Measurements from ENCODE around the gene PRKAR2B.
"Not testable (repeated sequence)": the region's sequence is repeated elsewhere in the genome, so short reads cannot be mapped to it uniquely, and the experiment has no call there.

PRKAR2B gene

GRCh38 chr7:107119376-107120105, 75.0 kb downstream of the PRKAR2B start:
- no peak for DNase-seq (ENCODE audit: low read depth)

- no peak for DNase-seq (ENCODE audit: low read depth)
Observed at GRCh38 chr7:107122486-107122911, 78.0 kb downstream of the PRKAR2B start.

DNA sequence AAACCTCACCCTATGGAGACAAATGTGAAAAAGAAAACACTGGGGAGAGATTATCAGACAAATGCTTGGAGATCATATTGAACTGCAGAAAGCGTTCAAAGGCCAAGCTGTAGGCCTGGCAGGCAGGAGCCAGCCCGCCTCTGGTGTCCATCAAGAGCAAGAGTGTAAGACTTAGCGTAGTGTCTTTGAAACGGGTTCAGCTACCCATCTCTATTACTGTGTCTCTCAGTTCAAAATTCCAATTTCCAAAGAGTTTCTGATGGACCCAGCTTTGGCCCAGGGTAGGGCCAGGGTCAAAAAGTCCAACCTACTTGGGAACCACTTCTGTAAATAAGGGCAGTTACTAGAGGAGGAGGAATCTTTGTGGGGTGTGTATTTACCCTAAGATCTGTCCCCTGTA, 78.9 kb downstream of the PRKAR2B start:
- DNase-seq (ENCODE audit: low read depth), result no peak

DNA sequence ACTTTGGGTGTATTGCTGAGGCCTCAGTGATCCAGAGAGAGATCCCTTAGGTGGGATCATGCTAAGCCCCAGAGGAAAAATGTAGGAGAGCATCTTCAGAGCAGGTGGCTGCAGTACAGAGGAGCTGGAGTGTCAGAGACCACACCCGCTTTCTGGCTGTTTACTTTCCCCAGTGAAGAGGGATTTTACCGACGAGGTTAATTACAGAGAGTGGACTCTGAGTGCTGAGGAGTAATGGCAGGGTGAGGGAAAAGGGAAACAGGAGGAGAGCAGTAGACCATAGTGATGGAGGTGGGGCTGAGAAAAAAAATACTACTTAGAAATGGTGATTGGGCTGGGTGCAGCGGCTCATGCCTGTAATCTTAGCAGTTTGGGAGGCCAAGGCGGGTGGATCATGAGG, 81.0 kb downstream of the PRKAR2B start:
- DNase-seq (ENCODE audit: low read depth), result no peak

DNA sequence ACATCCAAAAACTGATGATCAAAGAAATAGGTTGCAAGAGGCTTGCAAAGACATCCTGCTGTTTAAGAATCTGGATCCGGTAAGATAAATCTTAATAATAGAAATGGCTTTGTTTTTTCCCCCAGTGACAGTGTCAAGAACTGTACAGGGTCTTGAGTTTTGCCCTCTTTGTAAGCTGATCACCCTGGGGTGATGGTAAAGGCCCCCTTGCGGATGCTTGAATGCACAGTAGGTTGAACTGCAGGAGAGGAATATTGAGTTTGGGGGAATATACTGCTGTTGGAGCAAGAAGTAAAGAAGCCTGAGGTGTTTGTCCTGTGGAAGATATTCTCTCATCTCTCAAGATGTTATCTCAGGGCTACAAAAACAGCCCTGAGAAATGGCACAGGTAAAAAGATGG, 83.7 kb downstream of the PRKAR2B start:
- DNase-seq (ENCODE audit: low read depth), result no peak

DNA sequence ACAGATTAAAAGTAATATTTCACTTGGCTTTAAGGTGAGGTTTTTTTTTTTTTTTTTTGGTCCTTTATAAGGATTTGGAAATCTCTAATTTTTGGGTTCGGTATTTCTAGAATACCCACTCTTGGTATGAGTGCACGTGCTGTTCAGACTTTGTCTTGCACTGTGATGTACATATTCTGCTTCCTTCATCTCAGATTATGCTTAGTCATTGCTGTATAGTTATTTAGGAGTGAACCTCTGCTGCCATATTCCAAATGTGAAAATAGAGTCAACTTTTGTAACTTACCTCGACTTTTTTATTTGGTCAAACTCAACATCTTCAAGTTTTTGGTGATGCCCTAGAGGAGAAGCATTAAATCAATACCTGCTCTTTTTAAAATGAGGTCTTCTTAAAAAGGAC, 84.2 kb downstream of the PRKAR2B start:
- DNase-seq (ENCODE audit: low read depth), result no peak

DNA sequence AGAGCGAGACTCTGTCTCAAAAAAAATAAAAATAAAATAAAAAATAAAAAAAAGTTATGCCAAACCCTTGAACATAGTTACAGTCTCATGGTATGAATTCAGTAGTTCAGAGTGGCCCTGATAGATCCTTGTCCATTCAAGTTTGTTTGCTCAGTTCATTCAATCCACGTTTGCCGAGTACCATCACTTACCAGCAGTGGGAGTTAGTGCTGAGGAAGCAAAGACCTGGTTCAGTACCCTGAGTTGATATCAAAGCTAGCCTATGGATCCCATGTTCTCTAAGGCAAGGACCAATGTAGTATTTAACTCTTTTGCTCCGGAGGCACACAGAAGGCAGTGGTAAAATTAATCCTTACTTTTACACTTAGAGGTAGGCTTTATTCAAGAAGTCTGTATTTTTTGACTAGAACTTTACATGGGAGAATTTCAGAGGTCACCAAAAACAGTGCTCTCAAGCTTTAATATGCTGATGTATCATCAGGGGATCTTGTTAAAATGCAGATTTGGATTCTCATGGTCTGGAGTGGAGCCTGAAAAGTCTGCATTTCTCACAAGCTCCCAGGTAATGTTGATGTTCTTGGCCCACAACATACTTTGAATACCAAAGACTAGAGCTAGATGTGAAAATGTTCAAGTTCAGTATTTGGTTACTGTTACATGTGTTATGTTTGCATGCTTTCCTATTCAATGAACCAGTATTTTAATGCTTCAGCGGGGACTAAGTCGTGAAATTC, 86.1 kb downstream of the PRKAR2B start:
- DNase-seq (ENCODE audit: low read depth), result no peak

- DNase-seq (ENCODE audit: low read depth), result no peak
Observed at GRCh38 chr7:107133396-107133795, 88.9 kb downstream of the PRKAR2B start.

- DNase-seq (ENCODE audit: low read depth), result no peak
Observed at GRCh38 chr7:107138696-107139420, 94.4 kb downstream of the PRKAR2B start.

DNA sequence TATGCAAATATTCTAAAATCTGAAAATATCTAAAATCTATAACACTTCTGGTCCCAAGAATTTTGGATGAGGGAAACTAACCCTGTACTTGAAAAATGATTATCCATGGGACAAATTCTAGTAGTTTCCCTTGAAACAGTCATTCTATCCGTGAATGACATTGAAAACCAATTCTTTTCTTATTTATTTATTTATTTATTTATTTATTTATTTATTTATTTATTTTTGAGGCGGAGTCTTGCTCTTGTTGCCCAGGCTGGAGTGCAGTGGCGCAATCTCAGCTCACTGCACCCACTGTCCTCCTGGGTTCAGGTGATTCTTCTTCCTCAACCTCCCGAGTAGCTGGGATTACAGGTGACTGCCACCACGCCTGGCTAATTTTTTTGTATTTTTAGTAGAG, 99.4 kb downstream of the PRKAR2B start:
- not testable (repeated sequence) for DNase-seq (ENCODE audit: low read depth)

DNA sequence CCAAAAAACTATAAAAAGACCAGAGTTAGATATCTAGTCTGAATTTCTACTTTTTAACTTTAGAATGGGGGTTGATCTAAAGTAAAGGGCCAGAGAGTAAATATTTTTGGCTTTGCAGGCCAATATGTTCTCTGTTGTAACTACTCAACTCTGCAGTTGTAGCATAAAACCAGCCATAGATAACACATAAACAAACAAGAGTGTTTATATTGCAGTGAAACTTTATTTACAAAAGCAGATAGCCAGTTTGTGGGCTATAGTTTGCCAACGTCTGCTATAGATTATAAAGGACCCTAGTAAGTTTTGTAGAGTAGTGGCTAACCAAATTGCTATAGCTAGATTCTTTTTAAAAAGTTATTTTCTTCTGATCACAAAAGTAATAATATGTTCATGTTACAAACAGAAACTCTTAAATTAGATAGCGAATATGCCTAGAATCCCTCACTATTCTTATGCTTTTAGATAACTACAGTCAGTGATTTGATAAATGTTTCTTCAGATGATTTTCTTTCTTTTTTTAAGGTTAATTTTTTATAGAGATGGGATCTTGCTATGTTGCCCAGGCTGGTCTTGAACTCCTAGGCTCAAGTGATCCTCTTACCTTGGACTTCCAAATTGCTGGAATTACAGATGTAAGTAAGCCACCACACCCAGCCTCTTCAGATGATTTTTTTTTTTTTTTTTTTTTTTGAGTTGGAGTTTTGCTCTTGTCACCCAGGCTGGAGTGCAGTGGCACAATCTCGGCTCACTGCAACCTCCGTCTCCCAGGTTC, 100.7 kb downstream of the PRKAR2B start:
- DNase-seq (ENCODE audit: low read depth), result no peak

GRCh38 chr7:107147464-107148393, 103.2 kb downstream of the PRKAR2B start:
- no peak for DNase-seq (ENCODE audit: low read depth)

DNA sequence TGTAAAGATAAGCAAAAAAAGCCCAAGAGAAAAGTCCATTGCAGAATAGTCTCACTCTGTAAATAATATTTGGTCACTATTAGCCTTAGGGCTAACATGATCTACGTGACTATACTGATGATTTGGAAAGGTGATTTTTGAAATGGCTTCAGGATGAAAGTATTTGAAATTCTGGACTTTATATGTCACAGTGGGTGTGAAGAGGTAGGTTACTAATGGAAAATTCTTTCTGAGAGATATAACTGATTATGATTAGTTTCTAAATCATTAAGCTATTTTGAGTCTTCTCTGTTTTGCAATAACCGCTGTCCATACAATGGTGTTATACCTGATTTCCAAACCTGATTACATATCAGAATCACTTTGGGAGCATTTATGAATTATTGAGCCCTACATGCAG, 104.2 kb downstream of the PRKAR2B start:
- DNase-seq (ENCODE audit: low read depth), result no peak

DNA sequence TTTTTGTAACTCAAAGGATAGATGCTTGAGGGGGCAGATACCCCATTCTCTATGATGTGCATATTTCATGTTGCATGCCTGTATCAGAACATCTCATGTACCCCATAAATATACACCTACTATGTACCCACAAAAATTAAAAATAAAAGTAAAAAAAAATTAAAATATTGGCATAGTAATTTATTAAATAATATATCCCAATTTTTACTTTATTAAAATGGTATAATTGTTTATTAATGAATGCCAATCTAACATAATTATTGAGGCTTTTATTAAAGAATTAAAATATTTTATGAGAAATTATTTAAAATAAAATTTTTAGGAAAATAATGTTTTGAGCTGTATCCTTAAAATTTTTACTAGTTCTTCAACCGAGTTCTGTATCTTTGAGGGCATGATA, 105.4 kb downstream of the PRKAR2B start:
- DNase-seq (ENCODE audit: low read depth), result no peak

GRCh38 chr7:107150375-107151073, 106.0 kb downstream of the PRKAR2B start:
- no peak for DNase-seq (ENCODE audit: low read depth)

DNA sequence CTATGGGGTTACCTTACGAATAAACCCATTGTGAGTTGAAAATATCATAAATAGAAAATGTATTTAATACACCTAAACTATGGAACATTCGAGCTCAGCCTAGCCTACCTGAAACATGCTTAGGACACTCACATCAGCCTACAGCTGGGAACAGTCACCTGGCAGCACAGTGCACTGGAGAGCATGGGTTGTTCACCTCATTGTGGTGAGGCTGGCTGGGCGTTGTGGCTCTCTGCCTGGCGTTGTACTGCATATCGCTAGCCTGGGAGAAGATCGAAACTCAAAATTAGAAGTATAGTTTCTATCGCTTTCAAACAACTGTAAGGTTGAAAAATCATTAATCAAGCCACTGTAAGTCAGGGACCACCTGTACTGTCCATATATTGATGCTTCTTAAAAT, 107.0 kb downstream of the PRKAR2B start:
- DNase-seq (ENCODE audit: low read depth), result no peak

- no peak for DNase-seq (ENCODE audit: low read depth)
Observed at GRCh38 chr7:107152011-107152410, 107.5 kb downstream of the PRKAR2B start.

GRCh38 chr7:107154826-107155225, 110.3 kb downstream of the PRKAR2B start:
- no peak for DNase-seq (ENCODE audit: low read depth)

DNA sequence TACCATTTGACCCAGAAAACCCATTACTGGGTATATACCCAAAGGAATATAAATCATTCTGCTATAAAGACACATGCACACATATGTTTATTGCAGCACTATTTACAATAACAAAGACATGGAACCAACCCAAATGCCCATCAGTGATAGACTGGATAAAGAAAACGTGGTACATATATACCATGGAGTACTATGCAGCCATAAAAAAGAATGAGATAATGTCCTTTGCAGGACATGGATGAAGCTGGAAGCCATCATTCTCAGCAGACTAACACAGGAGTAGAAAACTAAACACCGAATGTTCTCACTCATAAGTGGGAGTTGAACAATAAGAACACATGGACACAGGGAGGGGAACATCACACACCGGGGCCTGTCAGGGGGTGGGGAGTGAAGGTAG, 111.2 kb downstream of the PRKAR2B start:
- DNase-seq (ENCODE audit: low read depth), result not testable (repeated sequence)

GRCh38 chr7:107157091-107157490, 112.6 kb downstream of the PRKAR2B start:
- no peak for DNase-seq (ENCODE audit: low read depth)

Measured in CMK (cell line).